NOMO-1 (cell line): ENCODE measurements around the gene GAP43.
A peak's percentile ranks its signal among the peaks of the same experiment; 100 is the strongest.
"Not testable (repeated sequence)": the region's sequence is repeated elsewhere in the genome, so short reads cannot be mapped to it uniquely, and the experiment has no call there.

Experiments
- DNase-seq, 2 experiments: peaks; one replicate each; lab custom pipeline; 2025; ENCODE audit not compliant: unreplicated experiment in 2 of 2; lab: John Stamatoyannopoulos, UW

Gene GAP43

GRCh38 chr3:115692887-115693524, 69.7 kb downstream of the GAP43 start:
- DNase-seq, result peak; percentile 15 to 56

GRCh38 chr3:115693868-115694267, 70.6 kb downstream of the GAP43 start:
- no peak for DNase-seq

- DNase-seq, result no peak
Measured at GRCh38 chr3:115695090-115695489, 71.8 kb downstream of the GAP43 start.

- peak; percentile 2 to 6 for DNase-seq
Measured at GRCh38 chr3:115697263-115698053, 74.1 kb downstream of the GAP43 start.

- DNase-seq, result no peak
Measured at GRCh38 chr3:115698851-115699591, 75.7 kb downstream of the GAP43 start.

GRCh38 chr3:115699706-115700105, 76.4 kb downstream of the GAP43 start:
- DNase-seq, result no peak

GRCh38 chr3:115702598-115702997, 79.3 kb downstream of the GAP43 start:
- no peak for DNase-seq

GRCh38 chr3:115704661-115705338, 81.5 kb downstream of the GAP43 start:
- no peak for DNase-seq

- DNase-seq, result no peak
Measured at GRCh38 chr3:115706311-115706829, 83.1 kb downstream of the GAP43 start.

- no peak for DNase-seq
Measured at GRCh38 chr3:115708540-115708939, 85.2 kb downstream of the GAP43 start.

- no peak for DNase-seq
Measured at GRCh38 chr3:115709093-115709492, 85.8 kb downstream of the GAP43 start.

GRCh38 chr3:115709931-115710330, 86.6 kb downstream of the GAP43 start:
- no peak for DNase-seq

GRCh38 chr3:115710799-115711198, 87.5 kb downstream of the GAP43 start:
- DNase-seq, result no peak

- DNase-seq, result no peak
Measured at GRCh38 chr3:115712871-115713270, 89.6 kb downstream of the GAP43 start.

GRCh38 chr3:115713284-115713683, 90.0 kb downstream of the GAP43 start:
- DNase-seq, result no peak

GRCh38 chr3:115715241-115715745, 92.0 kb downstream of the GAP43 start:
- DNase-seq, result no peak

- no peak for DNase-seq
Measured at GRCh38 chr3:115720983-115721382, 97.7 kb downstream of the GAP43 start.

GRCh38 chr3:115725800-115726199, 102.5 kb downstream of the GAP43 start:
- DNase-seq, result no peak

- no peak for DNase-seq
Measured at GRCh38 chr3:115727135-115727534, 103.8 kb downstream of the GAP43 start.

GRCh38 chr3:115728013-115728412, 104.7 kb downstream of the GAP43 start:
- DNase-seq, result no peak

- DNase-seq, result not testable (repeated sequence)
Measured at GRCh38 chr3:115736341-115736740, 113.0 kb downstream of the GAP43 start.
